GM19025 (cell line): Measurements from ENCODE around the gene BOLA2B.
"Not testable (repeated sequence)": the region's sequence is repeated elsewhere in the genome, so short reads cannot be mapped to it uniquely, and the experiment has no call there.

Source experiments
- ATAC-seq: cut with Tn5 transposase; IDR thresholded peaks from one replicate; pipeline ENCODE4 v1.9.1; 2021; ENCODE audit warnings: mild to moderate bottlenecking, low read depth, moderate library complexity; ENCODE audit not compliant: unreplicated experiment

The BOLA2B gene

DNA sequence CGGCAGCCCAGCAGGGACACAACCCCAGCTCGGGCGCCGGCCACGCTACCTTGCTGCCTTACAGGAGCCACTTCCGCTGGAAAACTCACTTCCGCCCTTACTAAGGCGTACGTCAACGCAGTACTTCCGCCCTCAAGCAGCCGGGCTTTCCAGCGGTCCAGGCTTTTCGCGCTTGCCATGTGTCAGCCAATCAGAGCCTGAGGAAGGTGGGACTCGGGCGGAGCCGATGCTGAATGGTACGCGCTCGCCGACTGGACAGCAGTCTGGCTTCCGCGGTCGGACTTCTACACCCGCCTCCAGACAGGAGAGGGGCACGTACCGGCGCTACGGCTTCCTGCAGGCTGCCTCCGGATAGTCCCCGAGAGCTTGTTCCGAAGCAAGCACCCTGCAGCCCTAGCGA, at the start of gene BOLA2B, which contains the start of gene SLX1A:
TSS of gene BOLA2B (minus strand) at position 52 of the 400 bp plus-strand sequence. CDS start 71 bp downstream, outside the sequence.
TSS of gene SLX1A (plus strand) at position 261 of the 400 bp plus-strand sequence. CDS start 210 bp downstream, outside the sequence.
- ATAC-seq: peak; percentile 91

DNA sequence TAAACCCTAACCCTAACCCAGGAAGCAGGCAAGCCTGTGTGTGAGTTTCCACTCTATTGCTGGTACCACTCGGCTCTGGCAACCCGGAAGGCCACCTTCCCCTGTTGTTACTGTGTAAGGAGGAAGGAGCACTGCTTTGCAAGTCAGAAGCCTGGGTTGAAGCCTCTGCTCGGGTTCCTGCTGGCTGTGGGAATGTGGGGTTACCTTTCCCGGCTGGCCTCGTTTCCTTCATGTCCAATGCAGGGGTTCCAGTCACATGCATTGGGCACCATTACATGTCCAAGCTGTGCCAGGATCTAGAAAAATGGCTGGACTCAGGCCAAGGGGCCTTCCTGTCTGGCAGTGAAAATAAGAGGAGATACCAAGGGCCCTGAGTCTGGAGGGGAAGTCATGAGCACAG, 23.6 kb upstream of the BOLA2B start:
- not testable (repeated sequence) for ATAC-seq

DNA sequence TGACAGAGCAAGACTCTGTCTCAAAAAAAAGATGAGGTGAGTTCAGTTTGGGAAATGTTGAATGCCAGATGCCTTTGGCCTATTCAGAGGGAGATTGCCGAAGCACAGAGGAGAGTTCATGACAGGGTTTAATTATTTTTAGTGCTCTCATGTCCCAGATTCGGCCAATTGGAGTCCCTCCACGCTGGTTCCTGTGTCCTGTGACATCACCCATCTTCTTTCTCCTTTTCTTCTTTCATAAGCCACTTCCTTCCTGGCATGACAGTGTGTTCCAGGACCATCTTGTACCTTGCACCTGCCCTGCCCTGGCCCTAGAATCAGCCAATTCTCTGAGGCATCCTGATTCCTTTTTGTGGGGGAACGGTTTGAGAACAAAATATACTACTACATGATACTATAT, 17.9 kb upstream of the BOLA2B start:
- not testable (repeated sequence) for ATAC-seq

DNA sequence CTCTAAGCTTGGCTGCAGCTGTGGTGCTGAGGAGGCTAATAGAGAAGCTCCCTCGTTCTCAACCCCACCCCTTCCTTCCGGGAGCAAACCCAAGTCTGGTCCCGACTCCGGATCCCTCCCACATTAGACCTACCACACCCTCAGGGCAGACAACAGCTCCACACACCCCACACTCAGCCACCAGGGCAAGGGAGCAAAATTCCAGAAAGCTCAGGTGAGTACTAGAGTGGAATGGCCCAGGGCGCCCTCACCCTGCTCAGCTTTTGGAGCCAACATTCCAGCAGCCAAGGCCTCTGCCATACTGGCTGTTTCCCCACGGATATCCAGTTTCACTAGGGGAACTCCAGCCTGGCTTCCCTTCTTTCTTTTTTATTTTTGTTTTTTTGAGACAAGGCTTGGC, 15.6 kb upstream of the BOLA2B start:
- not testable (repeated sequence) for ATAC-seq

DNA sequence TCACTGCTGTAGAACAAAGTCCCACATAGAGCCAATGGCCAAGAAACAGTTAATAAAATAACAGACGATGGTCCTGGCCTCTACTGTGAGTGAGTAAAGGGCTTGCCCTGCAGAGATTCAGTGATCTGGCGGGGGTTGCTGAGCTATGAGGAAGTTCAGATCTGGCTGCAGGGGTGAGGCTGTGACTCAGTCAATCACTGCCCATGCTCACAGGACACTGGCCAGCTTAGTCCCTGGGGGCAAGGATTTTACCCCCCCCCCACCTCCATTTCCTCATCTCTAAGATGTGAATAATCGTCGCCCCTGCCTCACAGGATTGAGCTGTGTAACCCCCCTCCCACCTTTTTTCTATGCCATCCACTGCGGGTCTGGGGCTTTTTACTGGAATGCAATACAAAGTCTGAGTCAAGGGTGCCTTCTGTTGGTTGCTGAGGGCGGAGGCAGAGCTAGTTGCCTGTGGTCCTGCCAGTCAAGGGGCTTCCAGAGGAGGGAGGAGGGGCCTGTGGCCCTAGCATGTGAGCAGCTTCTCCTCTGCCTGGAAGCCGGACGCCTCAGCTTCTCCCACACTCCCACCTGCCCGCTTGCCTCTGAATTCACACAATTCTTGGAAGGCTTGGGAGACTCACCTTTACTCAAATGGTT, 13.7 kb upstream of the BOLA2B start:
- not testable (repeated sequence) for ATAC-seq

DNA sequence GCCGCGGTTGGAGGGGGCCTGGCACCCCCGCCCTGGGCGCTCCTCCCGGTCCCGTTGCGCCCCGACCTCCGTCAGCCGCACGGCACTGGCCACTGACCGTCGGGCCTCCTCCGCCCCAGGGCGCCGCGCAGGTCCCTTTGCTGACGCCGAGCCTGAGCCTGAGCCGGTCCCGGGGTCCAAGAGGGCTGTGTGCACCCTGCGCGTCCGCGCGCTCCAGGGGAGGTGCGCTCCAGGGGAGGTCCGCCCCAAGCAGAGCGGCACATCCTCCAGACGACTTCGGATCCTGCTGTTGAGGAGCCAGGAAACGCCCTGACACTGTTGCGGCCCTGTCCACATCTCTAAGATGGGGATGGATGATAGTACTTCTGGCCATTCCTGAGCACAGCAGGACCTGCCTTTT, 12.8 kb upstream of the BOLA2B start:
- not testable (repeated sequence) for ATAC-seq

DNA sequence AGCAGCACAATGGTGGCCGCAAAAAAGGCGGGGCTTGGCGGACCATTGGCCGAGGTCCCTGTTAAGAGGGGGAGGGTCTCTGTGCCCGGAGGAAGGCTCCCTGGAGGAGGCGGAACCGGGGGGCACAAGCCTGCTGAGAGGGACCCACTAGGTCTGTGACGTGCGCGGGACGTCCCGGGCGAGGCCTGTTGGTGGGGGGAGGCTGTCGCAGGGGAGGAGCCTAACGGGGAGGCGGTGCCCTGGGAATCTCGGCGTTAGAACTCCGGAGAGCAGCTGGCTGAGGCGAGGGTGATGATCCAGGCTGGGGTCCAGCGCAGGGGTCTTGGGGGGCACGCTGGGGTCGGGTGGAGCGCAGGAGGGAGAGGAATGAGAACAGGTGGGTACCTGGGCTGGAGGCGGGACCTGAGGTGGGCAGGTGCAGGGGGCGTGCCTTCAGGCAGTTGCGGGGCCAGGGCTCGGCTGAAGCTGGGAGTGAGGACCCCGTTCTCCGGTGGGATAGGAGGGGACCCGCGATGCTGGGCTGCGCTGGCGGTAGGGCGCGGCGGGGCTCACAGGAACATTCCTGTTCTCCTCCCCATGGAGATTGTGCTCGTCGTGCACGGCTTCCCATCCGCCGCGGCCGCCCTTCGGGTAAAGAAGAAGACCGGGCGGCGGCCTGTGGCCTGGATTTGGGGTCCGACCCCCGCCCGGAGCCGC, 12.2 kb upstream of the BOLA2B start:
- not testable (repeated sequence) for ATAC-seq

DNA sequence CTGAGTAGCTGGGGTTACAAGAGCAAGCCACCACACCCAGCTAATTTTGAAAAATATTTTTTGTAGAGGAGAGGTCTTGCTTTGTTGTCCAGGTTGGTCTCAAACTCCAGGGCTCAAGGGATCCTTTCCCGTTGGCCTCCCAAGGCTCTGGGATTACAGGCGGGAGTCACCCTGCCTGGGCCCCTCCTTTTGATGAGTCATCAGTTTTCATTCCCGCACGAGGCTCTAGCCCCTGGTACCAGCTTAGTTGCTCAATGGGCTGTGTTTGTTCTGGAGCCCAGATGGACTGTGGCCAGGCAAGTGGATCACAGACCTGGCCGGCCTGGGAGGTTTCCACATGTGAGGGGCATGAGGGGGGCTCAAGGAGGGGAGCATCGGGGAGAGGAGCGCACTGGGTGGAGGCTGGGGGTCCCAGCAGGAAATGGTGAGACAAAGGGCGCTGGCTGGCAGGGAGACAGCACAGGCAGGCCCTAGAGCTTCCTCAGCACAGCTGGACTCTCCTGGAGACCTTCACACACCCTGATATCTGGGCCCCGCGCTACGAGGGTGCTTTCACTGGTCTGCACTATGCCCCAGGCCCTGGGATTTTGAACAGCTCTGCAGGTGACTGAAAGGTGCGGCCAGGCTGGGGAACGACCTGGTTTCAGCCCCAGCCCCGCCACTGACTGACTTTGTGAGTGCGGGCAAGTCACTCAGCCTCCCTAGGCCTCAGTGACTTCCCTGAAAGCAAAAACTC, 6.3 kb upstream of the BOLA2B start:
- not testable (repeated sequence) for ATAC-seq

DNA sequence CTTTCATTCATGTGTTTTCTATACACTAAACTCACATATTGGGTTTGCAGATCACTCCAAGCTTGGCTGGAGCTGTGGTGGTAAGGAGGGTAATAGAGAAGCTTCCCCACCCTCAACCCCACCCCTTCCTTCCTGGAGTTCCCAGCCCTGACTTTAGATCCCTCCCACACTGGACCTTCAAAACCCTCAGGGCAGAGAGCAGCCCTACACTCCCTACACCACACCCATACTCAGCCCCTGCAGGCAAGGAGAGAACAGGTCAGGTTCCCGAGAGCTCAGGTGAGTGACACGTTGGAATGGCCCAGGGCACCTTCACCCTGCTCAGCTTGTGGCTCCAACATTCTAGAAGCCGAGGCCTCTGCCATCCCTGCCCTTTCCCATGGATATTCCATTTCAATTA, 5.6 kb upstream of the BOLA2B start, which contains the start of gene SULT1A3:
TSS of gene SULT1A3 (plus strand) at position 207 of the 400 bp plus-strand sequence. CDS start 1,474 bp downstream, outside the sequence.
- ATAC-seq: not testable (repeated sequence)

DNA sequence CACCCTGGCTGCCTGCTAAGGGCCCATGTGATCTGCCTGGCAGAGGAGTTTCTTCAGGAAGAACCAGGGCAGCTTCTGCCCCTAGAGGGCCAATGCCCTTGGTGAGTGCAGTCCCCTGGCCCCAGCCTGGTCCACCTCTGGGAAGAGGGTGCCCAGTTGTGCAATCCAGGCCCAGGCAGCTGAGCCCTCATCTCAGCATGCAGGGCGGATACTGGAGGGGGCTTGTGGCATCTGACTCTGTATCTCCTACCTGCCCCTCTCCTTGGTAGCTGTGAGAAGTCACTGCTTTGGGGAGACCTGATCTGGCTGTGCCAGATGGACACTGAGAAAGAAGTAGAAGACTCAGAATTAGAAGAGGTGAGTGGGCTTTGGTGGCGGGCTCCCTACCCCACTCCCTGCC, 3.5 kb upstream of the BOLA2B start:
- ATAC-seq: not testable (repeated sequence)

DNA sequence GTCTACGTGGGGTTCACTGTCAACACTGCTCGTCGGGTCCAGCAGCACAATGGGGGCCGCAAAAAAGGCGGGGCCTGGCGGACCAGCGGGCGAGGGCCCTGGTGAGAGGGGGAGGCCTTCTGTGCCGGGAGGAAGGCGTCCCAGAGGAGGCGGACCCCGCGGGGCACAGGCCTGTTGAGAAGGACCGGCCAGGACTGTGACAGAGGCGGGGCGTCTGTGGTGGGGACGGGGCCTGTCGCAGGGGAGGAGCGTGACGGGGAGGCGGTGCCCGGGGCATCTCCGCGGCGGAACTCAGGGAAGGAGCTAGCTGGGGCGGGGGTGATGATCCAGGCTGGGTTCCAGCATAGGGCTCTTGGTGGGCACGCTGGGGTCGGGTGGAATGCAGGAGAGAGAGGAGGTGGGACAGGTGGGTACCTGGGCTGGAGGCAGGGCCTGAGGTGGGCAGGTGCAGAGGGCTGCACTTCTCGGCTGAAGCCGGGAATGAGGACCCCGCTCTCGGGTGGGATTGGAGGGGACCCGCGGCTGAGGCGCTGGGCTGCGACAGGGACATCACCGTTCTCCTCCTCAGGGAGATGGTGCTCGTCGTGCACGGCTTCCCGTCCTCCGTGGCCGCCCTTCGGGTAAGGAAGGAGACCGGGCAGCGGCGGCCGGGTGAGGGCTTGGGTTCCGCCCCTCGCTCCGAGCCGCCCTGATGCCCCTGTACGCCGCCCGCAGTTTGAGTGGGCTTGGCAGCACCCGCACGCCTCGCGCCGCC, 883 bp upstream of the BOLA2B start:
- peak; percentile 49 for ATAC-seq

DNA sequence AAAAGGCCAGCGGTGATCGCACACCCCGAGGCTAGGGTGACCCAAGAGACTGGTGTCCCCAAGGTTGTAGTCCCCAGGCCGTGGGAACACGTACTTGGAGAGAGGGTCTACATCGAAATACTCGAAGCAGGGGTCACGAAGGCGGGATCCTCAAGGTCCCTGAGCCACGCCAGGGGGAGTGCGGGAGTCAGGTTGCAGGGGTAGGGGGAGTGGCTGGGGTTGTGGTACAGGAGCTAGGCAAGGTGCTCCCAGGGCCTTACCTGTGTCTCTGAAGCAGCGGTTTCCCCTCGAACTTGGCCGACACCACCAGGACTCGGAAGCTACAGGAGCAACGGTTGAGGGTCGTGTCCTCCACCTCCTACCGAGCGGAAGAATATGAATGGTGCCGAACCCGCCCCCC, 368 bp downstream of the BOLA2B start:
- ATAC-seq: not testable (repeated sequence)

DNA sequence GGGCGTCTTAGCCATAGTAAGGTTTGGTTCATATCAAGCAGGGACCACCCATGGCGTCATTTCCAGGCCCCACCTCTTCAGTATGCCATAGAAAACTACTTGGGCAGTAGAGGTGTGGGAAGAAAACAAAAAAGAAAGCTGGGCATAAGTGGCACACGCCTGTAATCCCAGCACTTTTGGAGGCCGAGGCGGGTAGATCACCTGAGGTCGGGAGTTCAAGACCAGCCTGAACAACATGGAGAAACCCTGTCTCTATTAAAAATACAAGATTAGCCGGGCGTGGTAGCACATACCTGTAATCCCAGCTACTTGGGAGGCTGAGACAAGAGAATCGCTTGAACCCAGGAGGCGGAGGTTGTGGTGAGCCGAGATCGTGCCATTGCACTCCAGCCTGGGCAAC, 2.3 kb downstream of the BOLA2B start:
- not testable (repeated sequence) for ATAC-seq

DNA sequence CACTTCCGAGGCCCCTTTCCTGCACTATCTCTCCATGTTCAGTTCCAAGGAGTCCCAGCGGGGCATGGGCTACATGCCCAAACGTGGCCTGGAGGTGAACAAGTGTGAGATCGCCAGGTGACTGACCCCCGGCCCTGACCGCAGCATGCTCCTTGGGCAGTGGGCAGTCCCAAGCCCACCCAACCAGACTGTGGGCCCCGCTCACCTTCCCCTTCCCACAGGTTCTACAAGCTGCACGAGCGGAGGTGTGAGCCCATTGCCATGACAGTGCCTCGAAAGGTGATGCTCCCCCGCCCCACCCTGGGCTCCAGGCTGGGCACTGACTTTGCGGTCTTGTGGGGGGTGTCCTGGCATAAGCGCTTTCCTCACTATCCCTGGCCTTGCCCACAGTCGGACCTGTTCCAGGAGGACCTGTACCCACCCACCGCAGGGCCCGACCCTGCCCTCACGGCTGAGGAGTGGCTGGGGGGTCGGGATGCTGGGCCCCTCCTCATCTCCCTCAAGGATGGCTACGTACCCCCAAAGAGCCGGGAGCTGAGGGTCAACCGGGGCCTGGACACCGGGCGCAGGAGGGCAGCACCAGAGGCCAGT, 5.4 kb downstream of the BOLA2B start:
- no peak for ATAC-seq

DNA sequence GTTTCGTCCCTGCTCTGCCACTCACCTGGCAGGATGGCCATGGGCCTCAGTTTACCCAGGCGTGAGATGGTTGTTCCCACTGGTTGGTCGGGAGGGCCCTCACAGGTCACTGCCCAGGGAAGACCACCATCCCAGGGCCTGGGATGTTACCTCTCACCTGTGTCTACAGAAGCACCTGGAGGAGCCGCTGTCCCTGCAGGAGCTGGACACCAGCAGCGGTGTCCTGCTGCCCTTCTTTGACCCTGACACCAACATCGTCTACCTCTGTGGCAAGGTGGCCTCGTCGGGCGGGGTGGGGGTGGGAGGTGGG, 6.0 kb downstream of the BOLA2B start:
- no peak for ATAC-seq

DNA sequence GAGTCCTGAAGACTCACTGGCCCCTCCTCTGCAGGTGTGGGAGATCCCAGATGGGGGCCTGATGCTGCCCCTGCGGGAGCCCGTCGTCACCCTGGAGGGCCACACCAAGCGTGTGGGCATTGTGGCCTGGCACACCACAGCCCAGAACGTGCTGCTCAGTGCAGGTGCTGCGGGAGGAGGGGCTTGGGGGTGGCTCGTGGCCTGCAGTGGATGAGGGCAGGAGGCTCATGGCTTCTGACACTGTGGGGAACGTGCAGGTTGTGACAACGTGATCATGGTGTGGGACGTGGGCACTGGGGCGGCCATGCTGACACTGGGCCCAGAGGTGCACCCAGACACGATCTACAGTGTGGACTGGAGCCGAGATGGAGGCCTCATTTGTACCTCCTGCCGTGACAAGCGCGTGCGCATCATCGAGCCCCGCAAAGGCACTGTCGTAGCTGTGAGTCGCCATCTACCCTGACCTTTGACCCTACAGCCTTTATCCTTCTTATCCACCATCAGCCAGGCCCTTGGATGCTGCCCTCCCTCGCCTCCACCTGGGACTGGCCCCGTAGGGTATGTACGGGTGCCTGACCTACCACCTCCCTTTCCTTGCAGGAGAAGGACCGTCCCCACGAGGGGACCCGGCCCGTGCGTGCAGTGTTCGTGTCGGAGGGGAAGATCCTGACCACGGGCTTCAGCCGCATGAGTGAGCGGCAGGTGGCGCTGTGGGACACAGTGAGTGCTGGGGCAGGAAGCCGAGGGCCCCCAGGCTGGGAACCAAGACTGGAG, 6.5 kb downstream of the BOLA2B start:
- no peak for ATAC-seq

DNA sequence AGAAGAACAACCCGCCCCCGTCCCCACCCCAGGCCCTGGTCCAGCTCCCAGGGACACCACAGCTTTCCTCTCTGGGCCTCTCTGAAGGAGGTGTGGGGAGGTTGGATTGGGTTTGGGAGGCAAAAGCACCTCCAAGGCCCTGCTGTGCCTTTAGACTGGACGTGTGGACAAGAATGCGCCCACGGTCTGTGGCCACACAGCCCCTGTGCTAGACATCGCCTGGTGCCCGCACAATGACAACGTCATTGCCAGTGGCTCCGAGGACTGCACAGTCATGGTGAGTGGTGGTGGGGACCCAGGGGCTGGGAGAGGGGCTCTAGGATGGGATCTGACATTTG, 7.1 kb downstream of the BOLA2B start:
- no peak for ATAC-seq

DNA sequence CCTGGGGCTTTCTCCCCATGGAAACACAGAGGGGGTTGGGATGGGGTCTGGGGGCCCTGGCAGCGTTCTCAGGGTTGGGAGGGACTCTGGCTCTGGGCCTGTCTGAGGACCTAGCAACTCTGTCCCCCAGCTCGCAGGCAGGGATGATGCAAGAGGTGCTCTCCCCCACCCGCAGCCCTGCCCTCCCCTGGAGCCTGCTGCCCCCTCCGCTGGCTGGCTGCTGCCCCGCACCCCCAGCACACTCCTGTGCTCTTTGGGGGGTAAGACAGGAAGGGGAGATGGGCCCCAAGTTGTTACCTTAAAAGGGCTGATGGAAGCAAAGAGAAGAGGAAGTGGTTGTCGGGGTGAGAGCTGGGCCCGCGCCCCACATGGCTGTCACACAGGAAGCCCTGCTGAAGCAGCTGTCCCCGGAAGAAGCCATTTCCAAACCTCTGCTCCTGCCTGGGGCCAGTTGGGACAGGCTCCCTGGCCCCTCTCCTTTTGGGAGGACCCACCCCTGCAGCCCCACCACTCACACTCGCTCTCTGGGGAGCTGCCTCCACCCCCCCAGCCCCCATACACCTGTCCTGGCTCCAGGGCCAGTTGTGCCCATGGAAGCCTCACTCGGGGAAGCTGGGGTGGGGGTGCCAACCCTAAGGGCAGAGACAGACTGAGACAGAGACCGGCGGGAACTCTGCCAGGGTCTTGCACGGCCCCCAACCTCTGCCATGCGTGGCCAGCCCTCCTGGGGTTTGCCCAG, 7.6 kb downstream of the BOLA2B start:
- ATAC-seq: no peak
